ENCODE data around the gene RAF1. TPM values are rescaled to one million over a fixed set of nuclear protein-coding genes. Genes with fewer than 3 reads are reported as not detected.

RAF1 gene
- total and polyA plus RNA-seq, 2 of the 13 experiments (the other 11 are each of a cell fraction or from before 2014, with no cell fraction given) = 72.2 to 91.4 TPM

DNA sequence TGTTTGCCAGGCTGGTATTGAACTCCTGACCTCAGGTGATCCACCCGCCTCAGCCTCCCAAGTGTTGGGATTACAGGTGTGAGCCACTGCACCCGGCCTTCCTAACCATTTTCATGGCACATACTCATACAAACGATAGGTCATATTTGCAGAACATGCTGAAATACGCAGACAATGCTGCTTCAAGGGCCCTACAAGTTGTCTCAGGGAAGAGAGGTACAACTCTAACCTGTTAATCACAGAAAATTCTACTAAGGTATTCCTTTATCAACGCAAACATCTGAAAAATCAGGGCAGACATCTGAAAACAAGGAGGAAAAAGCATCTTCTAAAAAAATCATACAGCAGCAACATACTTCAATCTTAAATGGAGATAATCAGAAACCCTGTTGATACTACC is 39.9 kb downstream of the RAF1 start:
- Histone ChIP-seq H3K36me3 (replicated peaks in 1 of 2; ENCODE audit: control insufficient read depth in 1 of 2, insufficient read depth in 2 of 2, low read length in 2 of 2) (no peaks in the 10 kb centered on the region), H3K79me2 (ENCODE audit: insufficient read depth, low read length) (peaks cover 86% of the 10 kb centered on the region), H3K4me1 (ENCODE audit: insufficient read depth, low read length) (peaks cover 35% of the 10 kb centered on the region), H3K27me3 (ENCODE audit: control insufficient read depth in 1 of 2, insufficient read depth in 2 of 2, low read length in 2 of 2) (no peaks in the 10 kb centered on the region), H4K20me1 (ENCODE audit: insufficient read depth, low read length) (peaks cover 37% of the 10 kb centered on the region), H3K9me3 (ENCODE audit: low read length) (no peaks in the 10 kb centered on the region), H2AFZ (ENCODE audit: low read length) (no peak overlapping the region), H3K9ac (ENCODE audit: insufficient read depth, low read depth, low read length) (no peak overlapping the region), H3K4me2 (ENCODE audit: low read depth, low read length) (no peak overlapping the region), H3K27ac (ENCODE audit: extremely low read length, insufficient read depth, low read length) (no peak overlapping the region), H3K4me3 (replicated peaks in 1 of 3; ENCODE audit: insufficient read depth in 1 of 3, low read depth in 2 of 3, low read length in 3 of 3) (no peak overlapping the region)
- CTCF ChIA-PET (ENCODE audit: low intra/inter-chr PET ratio, low total read pairs) = no interaction called here
- intact Hi-C loops (cut with micrococcal nuclease; ENCODE audit: unreplicated experiment) = loop anchor here (10.0 kb wide), 1 partner anchor 51 kb away; no protein-coding TSS in a partner anchor
- 89% methylated on average over 5 of the region's 5 CpGs for WGBS (ENCODE audit: low lambda C conversion rate)
- in situ Hi-C loops (cut with HindIII; ENCODE audit: extremely low pct_ligation_motif_present, low pct_unique_long_range_greater_than_20kb) = no loop called here
- no peak for TF ChIP-seq ATF3 (CRISPR knock-in tag; IDR thresholded peaks at IDR 0.05)
- no peak for TF ChIP-seq ZNF468 (CRISPR knock-in tag; IDR thresholded peaks at IDR 0.05)
- TF ChIP-seq, protein P1, sequence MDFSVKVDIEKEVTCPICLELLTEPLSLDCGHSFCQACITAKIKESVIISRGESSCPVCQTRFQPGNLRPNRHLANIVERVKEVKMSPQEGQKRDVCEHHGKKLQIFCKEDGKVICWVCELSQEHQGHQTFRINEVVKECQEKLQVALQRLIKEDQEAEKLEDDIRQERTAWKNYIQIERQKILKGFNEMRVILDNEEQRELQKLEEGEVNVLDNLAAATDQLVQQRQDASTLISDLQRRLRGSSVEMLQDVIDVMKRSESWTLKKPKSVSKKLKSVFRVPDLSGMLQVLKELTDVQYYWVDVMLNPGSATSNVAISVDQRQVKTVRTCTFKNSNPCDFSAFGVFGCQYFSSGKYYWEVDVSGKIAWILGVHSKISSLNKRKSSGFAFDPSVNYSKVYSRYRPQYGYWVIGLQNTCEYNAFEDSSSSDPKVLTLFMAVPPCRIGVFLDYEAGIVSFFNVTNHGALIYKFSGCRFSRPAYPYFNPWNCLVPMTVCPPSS (IDR thresholded peaks at IDR 0.05) = no peak
- TF ChIP-seq CBFB (CRISPR knock-in tag; IDR thresholded peaks at IDR 0.05) = no peak
- TF ChIP-seq FOSL2 (CRISPR knock-in tag; IDR thresholded peaks at IDR 0.05) = no peak
- TF ChIP-seq, protein P2, sequence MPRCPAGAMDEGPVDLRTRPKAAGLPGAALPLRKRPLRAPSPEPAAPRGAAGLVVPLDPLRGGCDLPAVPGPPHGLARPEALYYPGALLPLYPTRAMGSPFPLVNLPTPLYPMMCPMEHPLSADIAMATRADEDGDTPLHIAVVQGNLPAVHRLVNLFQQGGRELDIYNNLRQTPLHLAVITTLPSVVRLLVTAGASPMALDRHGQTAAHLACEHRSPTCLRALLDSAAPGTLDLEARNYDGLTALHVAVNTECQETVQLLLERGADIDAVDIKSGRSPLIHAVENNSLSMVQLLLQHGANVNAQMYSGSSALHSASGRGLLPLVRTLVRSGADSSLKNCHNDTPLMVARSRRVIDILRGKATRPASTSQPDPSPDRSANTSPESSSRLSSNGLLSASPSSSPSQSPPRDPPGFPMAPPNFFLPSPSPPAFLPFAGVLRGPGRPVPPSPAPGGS (CRISPR knock-in tag; IDR thresholded peaks at IDR 0.05) = no peak
- TF ChIP-seq ZFY (CRISPR knock-in tag; IDR thresholded peaks at IDR 0.05) = no peak
- POLR2A ChIA-PET = no interaction called here
- BruUV-seq (replicated peaks) = no TSS peak
- FAIRE-seq (no peak), ATAC-seq (no peak), DNase-seq (ENCODE audit: low spot score) (no peak)
